22Rv1 (cell line): ENCODE measurements around the gene HCFC1.

Experiments used
- ZFX ChIP-seq: fragments of 450-650 bp; IDR thresholded peaks from 2 replicates; pipeline ENCODE4 v1.6.1; 2017; ENCODE audit warnings: antibody characterized with exemption, borderline replicate concordance
- TF ChIP-seq, protein P1 (sequence below): fragments of 450-650 bp; IDR thresholded peaks from 2 replicates; pipeline ENCODE4 v1.5.1; 2017; ENCODE audit warnings: mild to moderate bottlenecking

DNA sequence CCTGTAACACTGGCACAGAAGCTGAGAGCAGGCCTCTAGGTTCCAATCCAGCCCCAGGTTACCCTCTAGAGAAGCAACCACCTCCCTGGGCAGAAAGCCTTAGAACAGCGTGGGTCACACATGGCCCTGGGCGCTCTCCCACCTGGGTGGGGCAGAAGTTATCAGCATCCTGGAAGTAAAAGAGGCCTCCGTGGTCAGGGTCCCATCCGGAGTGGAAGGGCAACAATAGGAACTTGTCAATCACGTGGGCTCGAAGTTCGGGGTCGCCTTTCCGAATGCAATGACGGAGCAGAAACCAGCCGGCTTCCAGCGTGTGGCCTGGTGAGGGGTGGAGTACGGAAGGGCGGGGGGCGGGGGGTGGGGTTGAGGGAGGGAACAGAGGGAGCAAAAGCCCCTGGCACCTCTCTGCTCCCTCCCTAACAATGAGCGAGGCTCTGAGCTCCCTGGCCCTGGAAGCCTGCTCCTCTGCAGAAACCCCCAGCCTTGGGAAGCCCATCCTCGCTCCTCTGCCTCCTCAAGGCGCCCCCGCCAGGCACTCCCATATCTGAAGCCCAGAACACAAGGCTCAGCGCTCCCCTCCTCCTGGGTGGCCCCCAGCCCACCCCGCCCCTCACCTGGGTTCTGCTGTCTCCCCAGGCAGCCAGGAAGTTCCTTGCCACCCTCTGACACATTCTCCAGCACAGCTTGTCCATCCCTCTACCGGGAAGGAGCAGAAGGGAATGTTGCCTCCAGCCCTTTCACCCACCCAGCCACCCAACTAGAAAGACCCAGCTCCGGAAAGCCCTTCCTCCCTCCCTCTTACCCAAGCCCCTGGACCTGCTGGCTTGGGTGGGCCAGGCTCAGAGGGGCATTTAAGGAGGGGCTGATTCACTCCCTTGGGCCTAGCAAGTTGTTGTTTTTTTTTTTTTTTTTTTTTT is 30.0 kb downstream of the HCFC1 start:
- TF ChIP-seq, protein P1, sequence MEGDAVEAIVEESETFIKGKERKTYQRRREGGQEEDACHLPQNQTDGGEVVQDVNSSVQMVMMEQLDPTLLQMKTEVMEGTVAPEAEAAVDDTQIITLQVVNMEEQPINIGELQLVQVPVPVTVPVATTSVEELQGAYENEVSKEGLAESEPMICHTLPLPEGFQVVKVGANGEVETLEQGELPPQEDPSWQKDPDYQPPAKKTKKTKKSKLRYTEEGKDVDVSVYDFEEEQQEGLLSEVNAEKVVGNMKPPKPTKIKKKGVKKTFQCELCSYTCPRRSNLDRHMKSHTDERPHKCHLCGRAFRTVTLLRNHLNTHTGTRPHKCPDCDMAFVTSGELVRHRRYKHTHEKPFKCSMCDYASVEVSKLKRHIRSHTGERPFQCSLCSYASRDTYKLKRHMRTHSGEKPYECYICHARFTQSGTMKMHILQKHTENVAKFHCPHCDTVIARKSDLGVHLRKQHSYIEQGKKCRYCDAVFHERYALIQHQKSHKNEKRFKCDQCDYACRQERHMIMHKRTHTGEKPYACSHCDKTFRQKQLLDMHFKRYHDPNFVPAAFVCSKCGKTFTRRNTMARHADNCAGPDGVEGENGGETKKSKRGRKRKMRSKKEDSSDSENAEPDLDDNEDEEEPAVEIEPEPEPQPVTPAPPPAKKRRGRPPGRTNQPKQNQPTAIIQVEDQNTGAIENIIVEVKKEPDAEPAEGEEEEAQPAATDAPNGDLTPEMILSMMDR, result no peak
- TF ChIP-seq ZFX, result no peak
